PC-9 (cell line): Measurements from ENCODE around the gene GBP2. TPM values are rescaled to one million over a fixed set of nuclear protein-coding genes. Genes with fewer than 3 reads are reported as not detected.
A peak's percentile ranks its signal among the peaks of the same experiment; 100 is the strongest.

Experiments used
- BruUV-seq: library from RNA; stranded (reverse); fragments of 400-500 nt; replicated peaks from 2 replicates; lab custom pipeline; 2021; lab: Mats Ljungman, UMichigan
- CTCF ChIA-PET: fragments of 300-600 bp; sonication (Branson Sonifier 250); formaldehyde crosslinking; loops from one replicate; lab custom pipeline; 2022; ENCODE audit warnings: antibody characterized with exemption; lab: Charles Lee
- POLR2A ChIA-PET: fragments of 300-600 bp; sonication (Branson Sonifier 250); formaldehyde crosslinking; loops from one replicate; lab custom pipeline; 2022; ENCODE audit warnings: antibody characterized with exemption; ENCODE audit not compliant: unreplicated experiment; lab: Charles Lee
- DNase-seq, 2 experiments: peaks; one replicate each; pipeline versions ENCODE4 v3.0.0 to v3.0.0-alpha.2; 2015 to 2022; ENCODE audit warnings: mixed read lengths in 1 of 2
- H2AFZ ChIP-seq: fragments of 200-600 bp; sonication (generic); 2 replicates; pipeline ENCODE4 v1.8.1; 2017; ENCODE audit warnings: antibody characterized with exemption
- H3F3A ChIP-seq: fragments of 200-600 bp; sonication (generic); 2 replicates; pipeline ENCODE4 v1.8.1; 2017; ENCODE audit warnings: antibody characterized with exemption, mild to moderate bottlenecking, low read depth; ENCODE audit not compliant: insufficient read depth
- H3K27ac ChIP-seq: fragments of 200-600 bp; sonication (generic); 2 replicates; pipeline ENCODE4 v1.6.1; 2016; ENCODE audit warnings: mixed run types
- H3K27me3 ChIP-seq: fragments of 200-600 bp; sonication (generic); 2 replicates; pipeline ENCODE4 v1.6.1; 2016; ENCODE audit warnings: low read depth, mixed run types; ENCODE audit not compliant: insufficient read depth
- H3K36me3 ChIP-seq: fragments of 200-600 bp; sonication (generic); 2 replicates; pipeline ENCODE4 v1.6.1; 2016; ENCODE audit warnings: low read depth, mixed run types
- H3K4me1 ChIP-seq: fragments of 200-600 bp; sonication (generic); replicated peaks from 2 replicates; pipeline ENCODE4 v1.6.1; 2016; ENCODE audit warnings: mixed run types; ENCODE audit not compliant: insufficient read depth
- H3K4me2 ChIP-seq: fragments of 200-600 bp; sonication (generic); 2 replicates; pipeline ENCODE4 v1.6.1; 2017; ENCODE audit warnings: mixed run types
- H3K4me3 ChIP-seq: fragments of 200-600 bp; sonication (generic); 2 replicates; pipeline ENCODE4 v1.6.1; 2016; ENCODE audit warnings: mixed run types
- H3K79me2 ChIP-seq: fragments of 200-600 bp; sonication (generic); 2 replicates; pipeline ENCODE4 v1.6.1; 2017; ENCODE audit warnings: low read depth, mixed run types
- H3K9me2 ChIP-seq: fragments of 200-600 bp; sonication (generic); 2 replicates; pipeline ENCODE4 v1.8.1; 2017; ENCODE audit warnings: mild to moderate bottlenecking; ENCODE audit not compliant: insufficient read depth
- H3K9me3 ChIP-seq: fragments of 200-600 bp; sonication (generic); 2 replicates; pipeline ENCODE4 v1.8.1; 2016; ENCODE audit warnings: low read depth; ENCODE audit not compliant: insufficient read depth
- H4K20me1 ChIP-seq: fragments of 200-600 bp; sonication (generic); 2 replicates; pipeline ENCODE4 v1.8.1; 2017; ENCODE audit not compliant: insufficient read depth
- EZH2 ChIP-seq: fragments of 200-600 bp; sonication (generic); IDR thresholded peaks from 2 replicates; pipeline ENCODE4 v1.8.0; 2017; ENCODE audit warnings: antibody characterized with exemption, low read depth
- intact Hi-C: fragments of 100-400 bp; cut with micrococcal nuclease; formaldehyde crosslinking; loops from one replicate; pipeline ENCODE4 v1.10.0; 2022; ENCODE audit not compliant: unreplicated experiment
- total RNA-seq: library from RNA; stranded (reverse); gene quantifications from 2 replicates; pipeline ENCODE4 v1.2.3, GENCODE V29; 2021
- TF ChIP-seq, protein P1 (sequence below): fragments of 200-600 bp; sonication (generic); conservative IDR thresholded peaks from 2 replicates; pipeline ENCODE4 v1.6.1; 2017; ENCODE audit warnings: mixed run types, antibody characterized with exemption, mild to moderate bottlenecking, moderate library complexity

The GBP2 gene
- total RNA-seq, 1 experiment from 2014 or later = 7.0 TPM

DNA sequence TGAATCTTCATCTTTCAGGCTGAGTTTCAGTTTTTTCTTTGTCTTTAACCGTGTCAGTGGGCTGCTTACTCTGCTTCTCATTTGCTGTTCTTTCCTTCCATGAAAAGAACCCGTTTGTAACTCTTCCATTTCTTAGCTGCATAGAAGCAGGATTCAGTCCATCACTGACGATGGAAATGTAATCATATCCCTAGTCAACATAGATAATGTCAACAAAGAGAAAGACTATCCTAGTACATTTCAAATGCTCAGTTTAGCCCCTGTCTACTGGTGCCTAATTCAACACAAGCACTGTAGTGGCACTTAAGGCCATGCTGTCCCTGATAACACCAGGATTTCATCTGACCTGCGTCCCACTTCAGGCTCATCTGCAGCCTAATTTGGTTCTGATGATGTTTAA, 61.3 kb downstream of the GBP2 start:
- no peaks in the 10 kb centered on the region for H3K9me3 ChIP-seq
- no peaks in the 10 kb centered on the region for H3K79me2 ChIP-seq
- ChIA-PET CTCF (interaction anchor here (0.7 kb wide), 1 partner anchor 80 kb away, joined by 7 read pairs; no protein-coding TSS in a partner anchor), POLR2A (interaction anchor here (0.6 to 0.8 kb wide), 3 partner anchors 43 to 795 kb away, joined by 3 to 11 read pairs (median 4); no protein-coding TSS in a partner anchor)
- peak overlapping the region; percentile 32; the same call in 1 of the 2 replicates for H2AFZ ChIP-seq
- H3K27ac ChIP-seq = 0 out of 2 replicates have a peak overlapping the region, but pooled peaks have one; percentile 1
- H3F3A ChIP-seq = no peaks in the 10 kb centered on the region
- intact Hi-C loops = loop anchor here (2.0 kb wide), 1 partner anchor 42 kb away; the partner anchor contains the start of gene GBP3
- no peaks in the 10 kb centered on the region for H3K36me3 ChIP-seq
- no peak for TF ChIP-seq EZH2
- TF ChIP-seq, protein P1, sequence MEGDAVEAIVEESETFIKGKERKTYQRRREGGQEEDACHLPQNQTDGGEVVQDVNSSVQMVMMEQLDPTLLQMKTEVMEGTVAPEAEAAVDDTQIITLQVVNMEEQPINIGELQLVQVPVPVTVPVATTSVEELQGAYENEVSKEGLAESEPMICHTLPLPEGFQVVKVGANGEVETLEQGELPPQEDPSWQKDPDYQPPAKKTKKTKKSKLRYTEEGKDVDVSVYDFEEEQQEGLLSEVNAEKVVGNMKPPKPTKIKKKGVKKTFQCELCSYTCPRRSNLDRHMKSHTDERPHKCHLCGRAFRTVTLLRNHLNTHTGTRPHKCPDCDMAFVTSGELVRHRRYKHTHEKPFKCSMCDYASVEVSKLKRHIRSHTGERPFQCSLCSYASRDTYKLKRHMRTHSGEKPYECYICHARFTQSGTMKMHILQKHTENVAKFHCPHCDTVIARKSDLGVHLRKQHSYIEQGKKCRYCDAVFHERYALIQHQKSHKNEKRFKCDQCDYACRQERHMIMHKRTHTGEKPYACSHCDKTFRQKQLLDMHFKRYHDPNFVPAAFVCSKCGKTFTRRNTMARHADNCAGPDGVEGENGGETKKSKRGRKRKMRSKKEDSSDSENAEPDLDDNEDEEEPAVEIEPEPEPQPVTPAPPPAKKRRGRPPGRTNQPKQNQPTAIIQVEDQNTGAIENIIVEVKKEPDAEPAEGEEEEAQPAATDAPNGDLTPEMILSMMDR = no peak
- H3K9me2 ChIP-seq = no peaks in the 10 kb centered on the region
- TSS peak; percentile 88 for BruUV-seq
- H3K27me3 ChIP-seq = no peaks in the 10 kb centered on the region
- H4K20me1 ChIP-seq = no peaks in the 10 kb centered on the region
- 0 out of 2 replicates have a peak, but pooled peaks cover 7% of the 10 kb centered on the region for H3K4me1 ChIP-seq
- H3K4me3 ChIP-seq = peak overlapping the region; percentile 26; the same call in 1 of the 2 replicates
- peak overlapping the region; percentile 59 for H3K4me2 ChIP-seq
- DNase-seq = no peak

DNA sequence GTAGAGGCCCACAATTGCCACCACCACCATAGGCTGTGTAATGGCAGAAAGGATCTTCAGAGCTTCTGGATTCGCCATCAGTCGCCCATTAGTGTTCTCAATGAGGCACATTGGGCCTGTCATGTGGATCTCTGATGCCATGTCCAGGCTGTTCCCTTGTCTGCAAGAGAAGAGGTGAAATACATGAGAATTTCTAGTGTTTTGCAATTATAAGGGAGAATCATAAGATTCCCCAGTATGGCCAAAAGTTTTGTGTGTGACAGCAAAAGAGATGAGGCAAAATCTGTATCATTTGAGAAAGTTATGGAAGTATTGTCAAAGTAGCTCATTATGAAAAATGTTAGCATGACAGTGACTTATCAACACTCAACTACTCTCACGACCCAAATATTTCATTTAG, 62.8 kb downstream of the GBP2 start:
- Histone ChIP-seq H3K4me1 (0 out of 2 replicates have a peak, but pooled peaks cover 1% of the 10 kb centered on the region), H3K79me2 (no peaks in the 10 kb centered on the region), H3K27me3 (no peaks in the 10 kb centered on the region), H3K9me3 (no peaks in the 10 kb centered on the region), H3K36me3 (no peaks in the 10 kb centered on the region), H3K4me3 (no peak overlapping the region), H3F3A (no peaks in the 10 kb centered on the region), H4K20me1 (no peaks in the 10 kb centered on the region), H3K27ac (no peak overlapping the region), H2AFZ (no peak overlapping the region), H3K4me2 (no peak overlapping the region), H3K9me2 (no peaks in the 10 kb centered on the region)
- no TSS peak for BruUV-seq
- intact Hi-C loops = no loop called here
- no peak for DNase-seq
- POLR2A ChIA-PET = no interaction called here
- no peak for TF ChIP-seq EZH2
- TF ChIP-seq, protein P1 = no peak
- CTCF ChIA-PET = no interaction called here

DNA sequence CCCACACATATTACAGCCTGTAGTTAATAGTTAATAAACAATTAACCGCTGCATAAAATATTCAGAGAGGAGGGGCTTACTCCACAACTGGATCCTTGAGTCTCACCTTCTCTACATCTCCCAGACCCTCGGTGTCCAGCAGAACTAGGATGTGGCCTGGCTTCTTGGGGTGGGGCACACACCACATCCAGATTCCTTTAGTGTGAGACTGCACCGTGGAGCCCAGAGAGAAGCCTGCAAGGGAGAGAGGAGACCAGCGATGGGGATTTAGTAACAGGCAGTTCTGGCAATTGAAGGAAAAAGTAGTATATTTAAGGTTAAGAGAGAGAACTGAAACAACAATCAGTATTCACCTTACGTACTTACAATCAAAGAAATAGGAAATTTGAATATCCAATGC, 65.8 kb downstream of the GBP2 start:
- Histone ChIP-seq H3K9me2 (peaks cover 4% of the 10 kb centered on the region; the same call in 1 of the 2 replicates), H3K79me2 (no peaks in the 10 kb centered on the region), H3F3A (no peaks in the 10 kb centered on the region), H3K36me3 (no peaks in the 10 kb centered on the region), H3K4me3 (no peak overlapping the region), H4K20me1 (no peaks in the 10 kb centered on the region), H3K27me3 (no peaks in the 10 kb centered on the region), H3K27ac (no peak overlapping the region), H2AFZ (no peak overlapping the region), H3K4me1 (peaks cover 8% of the 10 kb centered on the region; the same call in 1 of the 2 replicates), H3K9me3 (no peaks in the 10 kb centered on the region), H3K4me2 (no peak overlapping the region)
- CTCF ChIA-PET = no interaction called here
- intact Hi-C loops = no loop called here
- TF ChIP-seq EZH2 = no peak
- BruUV-seq = no TSS peak
- POLR2A ChIA-PET = no interaction called here
- DNase-seq = no peak

Other genes starting within 250 kb of the GBP2 start
- gene GTF2B, start 234.5 kb downstream of the GBP2 start, total RNA-seq = 18.3 and 21.9 TPM in 2 replicates
- gene KYAT3, start 133.5 kb downstream of the GBP2 start, total RNA-seq = 13.6 and 16.6 TPM in 2 replicates
- 8.2 and 9.7 TPM in 2 replicates for gene RBMXL1, start 133.5 kb downstream of the GBP2 start, total RNA-seq
- 17.7 and 22.6 TPM in 2 replicates for gene GBP3, start 103.2 kb downstream of the GBP2 start, total RNA-seq
- gene GBP1, start 60.9 kb downstream of the GBP2 start, total RNA-seq = 6.0 and 7.3 TPM in 2 replicates
- gene GBP7, start 49.9 kb upstream of the GBP2 start, total RNA-seq = not detected in 2 replicates
- 0.83 and 1.3 TPM in 2 replicates for gene GBP4, start 72.8 kb upstream of the GBP2 start, total RNA-seq
- not detected in 2 replicates for gene GBP5, start 146.7 kb upstream of the GBP2 start, total RNA-seq
- gene GBP6, start 237.9 kb upstream of the GBP2 start, total RNA-seq = 2.0 and 2.2 TPM in 2 replicates